Body of pancreas (tissue), 4 donors: ENCODE data around the gene SNX25. TPM values are rescaled to one million over a fixed set of nuclear protein-coding genes. Genes with fewer than 3 reads are reported as not detected.
"Not testable (repeated sequence)": the region's sequence is repeated elsewhere in the genome, so short reads cannot be mapped to it uniquely, and the experiment has no call there.

Source experiments
- ATAC-seq: fragments of 150-250 bp; one replicate; pipeline ENCODE4 v1.9.1; 2016
- DNase-seq, 4 donors: peaks; one replicate each; pipeline ENCODE4 v3.0.0-alpha.2; 2019
- H3K27ac ChIP-seq, 4 donors: fragments of 200-600 bp; sonication (generic); 1 replicate in 3 of 4; 2 replicates in 1 of 4; pipeline versions ENCODE4 v1.5.1 to v1.6.1; 2016 to 2019; ENCODE audit warnings: mild to moderate bottlenecking in 1 of 4, mixed read lengths in 1 of 4, moderate library complexity in 1 of 4
- H3K27me3 ChIP-seq, 2 donors: fragments of 200-600 bp; sonication (generic); one replicate each; pipeline ENCODE4 v1.6.0; 2016; ENCODE audit warnings: mild to moderate bottlenecking in 1 of 2
- H3K36me3 ChIP-seq, 2 donors: fragments of 200-600 bp; sonication (generic); replicated peaks in 1 of 2; 2 replicates each; pipeline ENCODE4 v1.5.1; 2016; ENCODE audit warnings: low read depth in 2 of 2; ENCODE audit not compliant: insufficient read depth in 1 of 2
- H3K4me1 ChIP-seq: fragments of 200-600 bp; sonication (generic); one replicate; pipeline ENCODE4 v1.6.0; 2016
- H3K4me3 ChIP-seq, 2 donors: fragments of 200-600 bp; sonication (generic); 1 replicate in 1 of 2; 2 replicates in 1 of 2; pipeline ENCODE4 v1.5.1; 2016 to 2019
- H3K9me3 ChIP-seq, 3 donors: fragments of 200-600 bp; sonication (generic); 1 replicate in 2 of 3; 2 replicates in 1 of 3; pipeline ENCODE4 v1.5.1; 2016
- POLR2A ChIP-seq, 3 donors: fragments of 450-650 bp; IDR thresholded peaks; one replicate each; pipeline ENCODE4 v1.6.1; 2016; ENCODE audit warnings: antibody characterized with exemption in 3 of 3, mild to moderate bottlenecking in 2 of 3
- WGBS, 2 donors: methylation state at CpG; one replicate each; pipeline ENCODE4 v1.1.5; 2017; 5-methylcytosine and 5-hydroxymethylcytosine counted together
- intact Hi-C: fragments of 100-400 bp; cut with DNase I; formaldehyde crosslinking; loops from one replicate; pipeline ENCODE4 v1.15.1; 2023
- total RNA-seq, 2 donors: library from RNA; depleted of rRNA; stranded (reverse); fragments of >200 nt; gene quantifications; one replicate each; pipeline ENCODE4 v1.1.0, GENCODE V29; 2016
- TF ChIP-seq, protein P1 (sequence below), 7 experiments: fragments of 450-650 bp in 4 of 7; fragments of 200-600 bp in 3 of 7; sonication (generic) in 3 of 7; IDR thresholded peaks; one replicate each; pipeline ENCODE4 v1.5.1; 2016 to 2019; ENCODE audit warnings: antibody characterized with exemption in 7 of 7

SNX25 gene
- total RNA-seq, 2 donors from 2014 or later = 16.6 to 25.7 TPM

DNA sequence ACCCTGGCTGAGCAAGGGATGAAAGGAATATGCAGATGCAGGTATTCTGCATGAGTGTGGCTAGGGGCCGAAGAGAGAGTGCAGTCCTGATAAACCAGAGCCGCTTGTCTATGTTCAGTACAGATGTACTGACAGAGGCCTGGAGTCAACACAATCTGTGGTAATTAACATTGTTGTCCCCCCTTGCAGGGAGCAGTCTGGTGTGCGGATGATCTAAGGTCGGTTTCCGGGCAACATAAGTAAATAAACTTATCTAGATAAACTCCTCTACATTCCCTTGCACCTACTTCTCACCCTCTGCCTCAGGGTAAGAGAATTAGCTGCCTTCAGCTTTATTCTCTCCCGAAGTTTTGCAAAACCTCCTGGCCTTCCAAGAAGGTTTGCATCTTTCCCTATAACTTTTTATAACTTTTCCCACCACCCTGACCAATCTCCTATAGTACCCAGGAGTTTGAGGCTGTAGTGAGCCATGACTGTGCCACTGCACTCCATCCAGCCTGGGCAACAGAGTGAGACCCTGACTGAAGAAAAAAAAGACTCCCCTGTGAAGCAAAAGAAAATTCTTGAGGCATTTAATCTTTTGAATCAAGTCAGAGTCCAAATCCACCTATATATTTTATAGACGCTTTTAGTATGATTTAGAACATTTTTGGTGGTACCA, 26.6 kb downstream of the SNX25 start:
- TF ChIP-seq, protein P1, sequence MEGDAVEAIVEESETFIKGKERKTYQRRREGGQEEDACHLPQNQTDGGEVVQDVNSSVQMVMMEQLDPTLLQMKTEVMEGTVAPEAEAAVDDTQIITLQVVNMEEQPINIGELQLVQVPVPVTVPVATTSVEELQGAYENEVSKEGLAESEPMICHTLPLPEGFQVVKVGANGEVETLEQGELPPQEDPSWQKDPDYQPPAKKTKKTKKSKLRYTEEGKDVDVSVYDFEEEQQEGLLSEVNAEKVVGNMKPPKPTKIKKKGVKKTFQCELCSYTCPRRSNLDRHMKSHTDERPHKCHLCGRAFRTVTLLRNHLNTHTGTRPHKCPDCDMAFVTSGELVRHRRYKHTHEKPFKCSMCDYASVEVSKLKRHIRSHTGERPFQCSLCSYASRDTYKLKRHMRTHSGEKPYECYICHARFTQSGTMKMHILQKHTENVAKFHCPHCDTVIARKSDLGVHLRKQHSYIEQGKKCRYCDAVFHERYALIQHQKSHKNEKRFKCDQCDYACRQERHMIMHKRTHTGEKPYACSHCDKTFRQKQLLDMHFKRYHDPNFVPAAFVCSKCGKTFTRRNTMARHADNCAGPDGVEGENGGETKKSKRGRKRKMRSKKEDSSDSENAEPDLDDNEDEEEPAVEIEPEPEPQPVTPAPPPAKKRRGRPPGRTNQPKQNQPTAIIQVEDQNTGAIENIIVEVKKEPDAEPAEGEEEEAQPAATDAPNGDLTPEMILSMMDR (IDR thresholded peaks at IDR 0.05) = no peak
- TF ChIP-seq POLR2A (IDR thresholded peaks at IDR 0.05) = no peak
- H3K36me3 ChIP-seq = no peaks in the 10 kb centered on the region
- WGBS, 2 donors = 41 to 43% methylated on average over 7 of the region's 7 CpGs
- intact Hi-C loops = no loop called here
- no peak overlapping the region for H3K4me3 ChIP-seq
- H3K27ac ChIP-seq = no peak overlapping the region
- H3K27me3 ChIP-seq = no peaks in the 10 kb centered on the region
- ATAC-seq = peak; percentile 81
- H3K9me3 ChIP-seq = no peaks in the 10 kb centered on the region
- peaks cover 9% of the 10 kb centered on the region for H3K4me1 ChIP-seq
- DNase-seq = peak in 2 of 4 donors; percentile 38 to 55

DNA sequence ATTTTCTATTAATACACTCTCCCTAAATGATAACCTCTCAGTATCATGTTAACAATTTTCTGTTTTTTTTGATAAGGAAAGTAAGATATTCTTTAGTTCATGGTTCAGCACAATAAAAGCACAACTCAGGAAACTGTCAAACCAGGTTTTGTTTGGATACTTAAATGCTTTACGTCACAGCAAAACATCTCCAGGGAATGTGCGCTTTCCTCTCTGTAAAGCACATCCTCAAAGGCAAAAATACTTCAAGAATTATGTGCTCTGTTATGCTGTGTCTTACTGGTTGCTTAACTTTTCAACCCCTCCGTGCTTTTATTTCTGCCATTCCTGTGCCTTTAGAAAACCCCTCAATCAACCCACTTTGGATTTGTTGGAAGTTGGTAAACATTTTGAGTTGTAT, 27.8 kb downstream of the SNX25 start:
- TF ChIP-seq, protein P1 (IDR thresholded peaks at IDR 0.05) = no peak
- TF ChIP-seq POLR2A (IDR thresholded peaks at IDR 0.05) = no peak
- WGBS, 2 donors = 65 to 81% methylated on average over 3 of the region's 3 CpGs
- intact Hi-C loops = no loop called here
- ATAC-seq (no peak), DNase-seq (no peak)
- Histone ChIP-seq H3K9me3 (no peaks in the 10 kb centered on the region), H3K4me3 (no peak overlapping the region), H3K36me3 (no peaks in the 10 kb centered on the region), H3K27me3 (no peaks in the 10 kb centered on the region), H3K27ac (no peak overlapping the region), H3K4me1 (peaks cover 9% of the 10 kb centered on the region)

DNA sequence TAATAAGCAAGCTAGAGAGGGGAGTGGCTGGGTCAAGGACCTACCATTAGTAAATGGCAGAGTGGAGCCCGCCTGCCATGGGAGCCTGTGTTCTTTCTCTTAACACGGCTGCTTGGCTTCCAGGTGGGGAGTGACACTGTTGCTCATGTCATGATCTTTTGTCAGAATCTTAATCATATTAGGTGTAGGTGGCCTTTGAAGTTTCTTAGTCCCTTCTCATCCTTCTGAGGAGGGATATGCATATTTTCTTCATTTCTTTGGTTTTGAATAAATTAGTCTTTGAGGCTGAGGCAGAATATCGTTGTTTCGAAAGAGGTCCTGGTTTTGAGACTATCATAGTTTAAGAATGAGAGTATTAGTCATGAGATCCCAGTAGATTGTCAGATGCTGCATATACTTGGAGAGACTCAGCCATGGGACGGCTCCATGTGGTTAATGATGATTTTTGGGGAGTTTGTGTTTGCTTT, 28.9 kb downstream of the SNX25 start:
- ATAC-seq (no peak), DNase-seq (no peak)
- TF ChIP-seq, protein P1 (IDR thresholded peaks at IDR 0.05) = no peak
- TF ChIP-seq POLR2A (IDR thresholded peaks at IDR 0.05) = no peak
- Histone ChIP-seq H3K27ac (no peak overlapping the region), H3K27me3 (no peaks in the 10 kb centered on the region), H3K9me3 (no peaks in the 10 kb centered on the region), H3K36me3 (no peaks in the 10 kb centered on the region), H3K4me1 (peaks cover 9% of the 10 kb centered on the region), H3K4me3 (no peak overlapping the region)
- 93 to 97% methylated on average over 5 of the region's 5 CpGs for WGBS, 2 donors
- intact Hi-C loops = no loop called here

DNA sequence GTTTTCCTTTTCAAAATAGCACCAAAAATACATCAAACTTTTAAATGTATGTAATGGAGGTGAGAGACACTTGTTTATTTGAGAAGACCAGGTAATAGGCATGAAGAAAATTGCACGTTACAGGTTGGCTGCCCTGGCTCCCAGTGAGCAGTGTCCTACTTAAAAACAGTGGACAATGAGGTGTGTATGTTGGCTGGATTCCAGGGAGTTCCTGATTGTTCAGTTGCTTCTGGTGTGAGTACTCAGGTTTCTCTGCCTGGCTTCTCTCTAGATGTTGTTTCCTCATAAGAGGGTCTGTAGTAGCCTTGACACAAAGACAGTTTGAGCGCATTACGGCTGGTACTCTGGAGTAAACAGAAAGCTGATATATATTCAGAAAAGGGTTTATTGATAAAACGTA, 29.4 kb downstream of the SNX25 start:
- WGBS, 2 donors = 81 to 95% methylated on average over 4 of the region's 4 CpGs
- ATAC-seq (no peak), DNase-seq (no peak)
- Histone ChIP-seq H3K9me3 (no peaks in the 10 kb centered on the region), H3K27ac (no peak overlapping the region), H3K4me1 (peaks cover 9% of the 10 kb centered on the region), H3K36me3 (no peaks in the 10 kb centered on the region), H3K27me3 (no peaks in the 10 kb centered on the region), H3K4me3 (no peak overlapping the region)
- no peak for TF ChIP-seq POLR2A (IDR thresholded peaks at IDR 0.05)
- TF ChIP-seq, protein P1 (IDR thresholded peaks at IDR 0.05) = no peak
- intact Hi-C loops = no loop called here

DNA sequence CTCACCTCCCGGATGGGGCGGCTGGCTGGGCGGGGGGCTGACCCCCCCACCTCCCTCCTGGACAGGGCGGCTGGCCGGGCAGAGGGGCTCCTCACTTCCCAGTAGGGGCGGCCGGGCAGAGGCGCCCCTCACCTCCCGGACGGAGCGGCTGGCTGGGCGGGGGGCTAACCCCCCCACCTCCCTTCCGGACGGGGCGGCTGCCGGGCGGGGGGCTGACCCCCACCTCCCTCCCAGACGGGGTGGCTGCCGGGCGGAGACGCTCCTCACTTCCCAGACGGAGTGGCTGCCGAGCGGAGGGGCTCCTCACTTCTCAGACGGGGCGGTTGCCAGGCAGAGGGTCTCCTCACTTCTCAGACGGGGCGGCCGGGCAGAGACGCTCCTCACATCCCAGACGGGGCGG, 31.1 kb downstream of the SNX25 start:
- H3K4me3 ChIP-seq, H3K27me3 ChIP-seq, H3K27ac ChIP-seq, H3K36me3 ChIP-seq, intact Hi-C loops, H3K9me3 ChIP-seq, DNase-seq, ATAC-seq: not testable (repeated sequence)
- peaks cover 13% of the 10 kb centered on the region for H3K4me1 ChIP-seq
- 77% methylated on average over 3 of the region's 32 CpGs; no CpG with 5 or more reads in 1 of the 2 donors for WGBS, 2 donors
